Measurements from ENCODE around the gene NIM1K.

The NIM1K gene

DNA sequence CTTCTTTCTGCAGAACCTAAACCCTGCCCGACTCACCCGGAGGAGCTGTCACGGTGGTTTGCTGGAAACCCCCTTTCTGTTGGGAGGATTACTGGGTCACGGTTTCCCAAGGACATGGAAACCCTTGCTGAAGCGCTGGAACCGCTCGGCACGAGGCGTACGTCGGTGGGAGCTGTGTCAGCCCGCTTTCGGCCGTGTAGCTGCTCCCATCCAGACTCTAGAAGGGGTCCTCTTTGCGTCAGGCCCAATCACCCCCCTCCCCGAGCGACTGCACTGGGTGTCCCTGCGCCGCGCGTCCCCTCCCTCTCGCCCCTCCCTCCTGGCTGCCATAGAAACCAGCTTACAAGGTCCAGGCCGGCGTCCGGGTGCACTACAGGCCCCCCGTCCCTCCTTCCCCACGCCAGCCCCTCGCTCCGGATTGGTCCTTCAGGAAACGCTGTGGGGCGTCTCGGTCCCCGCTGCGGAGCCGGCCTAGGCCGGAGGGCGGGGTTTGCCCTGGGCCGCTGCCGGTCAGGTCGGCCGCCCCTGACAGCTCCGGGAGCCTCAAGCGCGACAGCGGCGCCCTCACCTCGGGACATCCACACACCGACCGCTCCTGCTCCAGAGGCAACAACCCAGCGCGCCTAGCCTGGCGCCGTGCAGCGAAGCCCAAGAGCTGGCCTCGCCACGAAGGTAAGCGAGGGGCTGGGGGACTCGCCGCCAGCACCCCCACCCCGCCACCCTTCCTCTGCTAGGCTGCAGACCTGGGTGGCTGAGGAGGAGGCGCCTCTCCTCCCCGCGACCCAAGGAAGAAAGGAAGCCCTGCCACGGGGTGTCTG is at the start of gene NIM1K:
Gene NIM1K (plus strand): TSS at position 486 of the 818 bp plus-strand sequence. CDS start 53,551 bp downstream, outside the sequence.
- peak within 1 kb of the TSS; percentile 83 for H3K4me3 ChIP-seq (ENCODE audit: low read depth, low read length)
- peak within 1 kb of the TSS; percentile 83 for H3K27ac ChIP-seq (ENCODE audit: low read depth, low read length)
- peak within 1 kb of the TSS; percentile 65 for H2AFZ ChIP-seq (ENCODE audit: low read length, unreplicated experiment)
- H3K27me3 ChIP-seq (ENCODE audit: insufficient read depth, low read length) = peaks cover 4% of the 10 kb centered on the region; the same call in 1 of the 2 replicates
- peaks cover 5% of the 10 kb centered on the region for H3K4me1 ChIP-seq (ENCODE audit: control insufficient read depth, insufficient read depth, low read length, unreplicated experiment)
- H3K36me3 ChIP-seq (ENCODE audit: insufficient read depth, low read length) = peaks cover 3% of the 10 kb centered on the region; the same call in 1 of the 2 replicates
- no peaks in the 10 kb centered on the region for H3K79me2 ChIP-seq (ENCODE audit: control insufficient read depth, insufficient read depth, low read length, unreplicated experiment)

- H3K4me1 ChIP-seq (ENCODE audit: control insufficient read depth, insufficient read depth, low read length, unreplicated experiment) = peaks cover 13% of the 10 kb centered on the region
- peaks cover 26% of the 10 kb centered on the region for H3K36me3 ChIP-seq (ENCODE audit: insufficient read depth, low read length)
- H3K79me2 ChIP-seq (ENCODE audit: control insufficient read depth, insufficient read depth, low read length, unreplicated experiment) = peaks cover 20% of the 10 kb centered on the region
- H3K27ac ChIP-seq (ENCODE audit: low read depth, low read length) = no peak overlapping the region
- H3K4me3 ChIP-seq (ENCODE audit: low read depth, low read length) = no peak overlapping the region
- H2AFZ ChIP-seq (ENCODE audit: low read length, unreplicated experiment) = no peak overlapping the region
- no peaks in the 10 kb centered on the region for H3K27me3 ChIP-seq (ENCODE audit: insufficient read depth, low read length)
Observed at GRCh38 chr5:43145071-43145470, 47.0 kb upstream of the NIM1K start.

DNA sequence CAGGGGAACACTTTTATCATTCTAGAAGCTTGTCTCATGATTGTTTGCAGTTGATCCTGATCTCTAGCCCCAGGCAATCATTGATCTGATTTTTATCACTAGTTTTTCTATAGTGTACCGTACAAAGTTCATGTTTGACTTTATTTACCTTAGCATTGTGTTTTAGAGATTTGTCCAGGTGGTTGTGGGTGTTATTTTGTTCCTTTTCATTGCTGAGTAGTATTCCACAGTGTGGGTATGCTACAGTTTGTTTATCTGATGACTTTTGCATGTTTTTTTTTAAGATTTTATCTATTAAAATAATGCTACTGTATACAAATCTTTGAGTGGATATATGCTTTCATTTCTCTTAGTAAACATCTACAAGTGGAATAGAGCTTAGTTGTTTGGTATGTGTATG is 45.1 kb upstream of the NIM1K start:
- Histone ChIP-seq H2AFZ (ENCODE audit: low read length, unreplicated experiment) (no peak overlapping the region), H3K4me1 (ENCODE audit: control insufficient read depth, insufficient read depth, low read length, unreplicated experiment) (no peaks in the 10 kb centered on the region), H3K4me3 (ENCODE audit: low read depth, low read length) (no peak overlapping the region), H3K79me2 (ENCODE audit: control insufficient read depth, insufficient read depth, low read length, unreplicated experiment) (peaks cover 17% of the 10 kb centered on the region), H3K27ac (ENCODE audit: low read depth, low read length) (no peak overlapping the region), H3K27me3 (ENCODE audit: insufficient read depth, low read length) (no peaks in the 10 kb centered on the region), H3K36me3 (ENCODE audit: insufficient read depth, low read length) (peaks cover 21% of the 10 kb centered on the region)

GRCh38 chr5:43148417-43148816 is 43.6 kb upstream of the NIM1K start:
- Histone ChIP-seq H3K27me3 (ENCODE audit: insufficient read depth, low read length) (no peaks in the 10 kb centered on the region), H3K4me1 (ENCODE audit: control insufficient read depth, insufficient read depth, low read length, unreplicated experiment) (no peaks in the 10 kb centered on the region), H2AFZ (ENCODE audit: low read length, unreplicated experiment) (no peak overlapping the region), H3K79me2 (ENCODE audit: control insufficient read depth, insufficient read depth, low read length, unreplicated experiment) (peaks cover 17% of the 10 kb centered on the region), H3K36me3 (ENCODE audit: insufficient read depth, low read length) (peaks cover 18% of the 10 kb centered on the region), H3K4me3 (ENCODE audit: low read depth, low read length) (no peak overlapping the region), H3K27ac (ENCODE audit: low read depth, low read length) (no peak overlapping the region)

DNA sequence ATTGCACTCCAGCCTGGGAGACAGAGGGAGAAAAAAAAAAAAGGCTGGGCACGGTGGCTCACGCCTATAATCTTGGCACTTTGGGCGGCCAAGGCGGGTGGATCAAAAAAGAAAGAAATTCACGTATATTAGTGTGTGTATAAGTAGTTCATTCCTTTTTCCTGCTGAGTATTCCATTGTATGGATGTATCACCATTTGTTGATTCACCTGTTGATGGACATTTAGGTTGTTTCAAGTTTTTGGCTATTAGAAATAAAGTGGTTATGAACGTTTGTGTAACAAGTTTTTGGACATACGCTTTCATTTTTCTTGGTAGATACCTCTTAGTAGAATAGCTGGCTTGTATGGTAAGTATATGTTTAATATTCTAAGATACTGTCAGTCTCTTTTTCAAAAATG is 42.8 kb upstream of the NIM1K start:
- no peak overlapping the region for H2AFZ ChIP-seq (ENCODE audit: low read length, unreplicated experiment)
- no peaks in the 10 kb centered on the region for H3K4me1 ChIP-seq (ENCODE audit: control insufficient read depth, insufficient read depth, low read length, unreplicated experiment)
- H3K79me2 ChIP-seq (ENCODE audit: control insufficient read depth, insufficient read depth, low read length, unreplicated experiment) = peaks cover 16% of the 10 kb centered on the region
- no peak overlapping the region for H3K4me3 ChIP-seq (ENCODE audit: low read depth, low read length)
- H3K27me3 ChIP-seq (ENCODE audit: insufficient read depth, low read length) = no peaks in the 10 kb centered on the region
- H3K36me3 ChIP-seq (ENCODE audit: insufficient read depth, low read length) = peaks cover 16% of the 10 kb centered on the region
- H3K27ac ChIP-seq (ENCODE audit: low read depth, low read length) = no peak overlapping the region

GRCh38 chr5:43150075-43150474 is 42.0 kb upstream of the NIM1K start:
- Histone ChIP-seq H3K79me2 (ENCODE audit: control insufficient read depth, insufficient read depth, low read length, unreplicated experiment) (peaks cover 8% of the 10 kb centered on the region), H3K27me3 (ENCODE audit: insufficient read depth, low read length) (no peaks in the 10 kb centered on the region), H3K4me1 (ENCODE audit: control insufficient read depth, insufficient read depth, low read length, unreplicated experiment) (no peaks in the 10 kb centered on the region), H3K27ac (ENCODE audit: low read depth, low read length) (no peak overlapping the region), H2AFZ (ENCODE audit: low read length, unreplicated experiment) (no peak overlapping the region), H3K4me3 (ENCODE audit: low read depth, low read length) (no peak overlapping the region), H3K36me3 (ENCODE audit: insufficient read depth, low read length) (peaks cover 7% of the 10 kb centered on the region)

GRCh38 chr5:43150748-43151147 is 41.3 kb upstream of the NIM1K start:
- no peak overlapping the region for H3K4me3 ChIP-seq (ENCODE audit: low read depth, low read length)
- peaks cover 6% of the 10 kb centered on the region for H3K36me3 ChIP-seq (ENCODE audit: insufficient read depth, low read length)
- H3K27ac ChIP-seq (ENCODE audit: low read depth, low read length) = no peak overlapping the region
- H3K79me2 ChIP-seq (ENCODE audit: control insufficient read depth, insufficient read depth, low read length, unreplicated experiment) = peaks cover 13% of the 10 kb centered on the region
- H3K4me1 ChIP-seq (ENCODE audit: control insufficient read depth, insufficient read depth, low read length, unreplicated experiment) = no peaks in the 10 kb centered on the region
- H2AFZ ChIP-seq (ENCODE audit: low read length, unreplicated experiment) = no peak overlapping the region
- H3K27me3 ChIP-seq (ENCODE audit: insufficient read depth, low read length) = no peaks in the 10 kb centered on the region

DNA sequence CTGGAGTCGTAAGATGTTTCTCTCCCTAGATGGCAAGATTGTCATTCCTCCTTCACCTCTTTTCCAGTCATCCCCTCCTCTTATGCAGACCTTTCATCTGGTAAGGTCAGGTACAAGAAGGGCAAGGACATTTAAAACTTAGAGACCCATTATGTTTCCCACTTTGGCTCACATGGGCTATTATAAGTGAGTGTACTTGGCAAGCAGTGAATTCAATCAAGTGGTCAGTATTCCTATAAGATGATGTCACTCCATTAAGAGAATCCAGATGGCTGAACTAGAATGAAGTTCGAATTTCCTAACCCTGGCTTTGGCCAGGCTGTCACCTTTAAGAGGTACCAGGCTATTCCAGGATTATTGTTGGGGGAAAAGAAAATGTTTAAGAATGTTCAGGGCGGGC is 39.1 kb upstream of the NIM1K start:
- H3K79me2 ChIP-seq (ENCODE audit: control insufficient read depth, insufficient read depth, low read length, unreplicated experiment) = peaks cover 9% of the 10 kb centered on the region
- no peak overlapping the region for H2AFZ ChIP-seq (ENCODE audit: low read length, unreplicated experiment)
- peaks cover 6% of the 10 kb centered on the region; the same call in 1 of the 2 replicates for H3K36me3 ChIP-seq (ENCODE audit: insufficient read depth, low read length)
- H3K4me1 ChIP-seq (ENCODE audit: control insufficient read depth, insufficient read depth, low read length, unreplicated experiment) = no peaks in the 10 kb centered on the region
- H3K27ac ChIP-seq (ENCODE audit: low read depth, low read length) = no peak overlapping the region
- H3K27me3 ChIP-seq (ENCODE audit: insufficient read depth, low read length) = no peaks in the 10 kb centered on the region
- H3K4me3 ChIP-seq (ENCODE audit: low read depth, low read length) = no peak overlapping the region

- H3K4me1 ChIP-seq (ENCODE audit: control insufficient read depth, insufficient read depth, low read length, unreplicated experiment) = no peaks in the 10 kb centered on the region
Observed at GRCh38 chr5:43154469-43154868, 37.6 kb upstream of the NIM1K start.

DNA sequence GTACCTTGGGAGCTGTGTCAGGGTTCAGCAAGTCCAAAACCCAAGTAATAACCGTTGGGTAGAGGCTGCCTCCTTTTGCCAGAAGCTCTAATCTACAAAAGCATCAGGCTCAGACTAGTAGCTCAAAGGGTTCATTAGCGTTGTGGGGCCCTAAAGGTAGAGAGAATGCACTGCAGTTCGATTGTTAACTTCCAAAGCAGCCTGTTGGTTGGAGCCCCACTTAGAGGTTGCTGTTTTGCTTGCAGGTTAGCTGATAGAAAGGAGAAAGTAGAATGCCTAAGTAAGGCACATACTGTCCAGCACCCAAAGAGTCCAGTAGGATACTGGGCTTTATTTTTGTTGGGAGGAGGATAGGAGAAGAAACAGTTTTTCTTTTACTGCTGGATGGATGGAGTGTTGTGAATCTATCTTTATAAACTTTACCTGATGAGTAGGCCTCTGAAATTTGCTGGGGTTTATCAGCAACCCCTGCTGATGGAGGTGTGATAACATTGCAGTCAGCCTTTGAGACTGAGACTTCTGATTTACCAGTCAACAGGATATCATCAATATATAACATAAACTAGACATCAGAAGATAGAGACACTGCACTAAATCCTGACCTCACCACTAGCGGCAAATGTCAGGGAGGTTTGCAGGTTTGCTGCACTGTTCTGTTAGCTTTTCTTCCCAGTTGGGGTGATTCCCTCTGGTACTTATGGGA is 36.5 kb upstream of the NIM1K start:
- no peaks in the 10 kb centered on the region for H3K36me3 ChIP-seq (ENCODE audit: insufficient read depth, low read length)
- H3K4me1 ChIP-seq (ENCODE audit: control insufficient read depth, insufficient read depth, low read length, unreplicated experiment) = no peaks in the 10 kb centered on the region
- H2AFZ ChIP-seq (ENCODE audit: low read length, unreplicated experiment) = no peak overlapping the region
- peaks cover 9% of the 10 kb centered on the region for H3K79me2 ChIP-seq (ENCODE audit: control insufficient read depth, insufficient read depth, low read length, unreplicated experiment)
- no peak overlapping the region for H3K4me3 ChIP-seq (ENCODE audit: low read depth, low read length)
- no peaks in the 10 kb centered on the region for H3K27me3 ChIP-seq (ENCODE audit: insufficient read depth, low read length)
- H3K27ac ChIP-seq (ENCODE audit: low read depth, low read length) = no peak overlapping the region

More at GRCh38 chr5:43154469-43154868, 37.6 kb upstream of the NIM1K start:
- peaks cover 6% of the 10 kb centered on the region for H3K79me2 ChIP-seq (ENCODE audit: control insufficient read depth, insufficient read depth, low read length, unreplicated experiment)
- no peak overlapping the region for H2AFZ ChIP-seq (ENCODE audit: low read length, unreplicated experiment)
- H3K27me3 ChIP-seq (ENCODE audit: insufficient read depth, low read length) = no peaks in the 10 kb centered on the region
- no peak overlapping the region for H3K27ac ChIP-seq (ENCODE audit: low read depth, low read length)
- H3K36me3 ChIP-seq (ENCODE audit: insufficient read depth, low read length) = peaks cover 5% of the 10 kb centered on the region; the same call in 1 of the 2 replicates
- no peak overlapping the region for H3K4me3 ChIP-seq (ENCODE audit: low read depth, low read length)
